Frontal cortex (tissue), 4 donors: ENCODE measurements around the gene PADI1. TPM values are rescaled to one million over a fixed set of nuclear protein-coding genes. Genes with fewer than 3 reads are reported as not detected.

Experiments
- DNase-seq, 2 donors: peaks; one replicate each; pipeline ENCODE4 v3.0.0; 2012; ENCODE audit warnings: low spot score in 2 of 2
- FAIRE-seq: peaks from 2 replicates; lab custom pipeline; 2012; peaks lifted over from hg19 to GRCh38; lab: Jason Lieb, UNC
- total RNA-seq: library from RNA; depleted of rRNA; stranded (reverse); fragments of >200 nt; gene quantifications from one replicate; pipeline ENCODE4 v1.2.3, GENCODE V29; 2014
- donor health status: control.
- donor health status: control.
- donor health status: control.

The PADI1 gene
- total RNA-seq, 1 donor from 2014 or later = not detected

- DNase-seq (no peak), FAIRE-seq (no peak)
Measured at GRCh38 chr1:17181781-17182464, 23.0 kb upstream of the PADI1 start.

DNA sequence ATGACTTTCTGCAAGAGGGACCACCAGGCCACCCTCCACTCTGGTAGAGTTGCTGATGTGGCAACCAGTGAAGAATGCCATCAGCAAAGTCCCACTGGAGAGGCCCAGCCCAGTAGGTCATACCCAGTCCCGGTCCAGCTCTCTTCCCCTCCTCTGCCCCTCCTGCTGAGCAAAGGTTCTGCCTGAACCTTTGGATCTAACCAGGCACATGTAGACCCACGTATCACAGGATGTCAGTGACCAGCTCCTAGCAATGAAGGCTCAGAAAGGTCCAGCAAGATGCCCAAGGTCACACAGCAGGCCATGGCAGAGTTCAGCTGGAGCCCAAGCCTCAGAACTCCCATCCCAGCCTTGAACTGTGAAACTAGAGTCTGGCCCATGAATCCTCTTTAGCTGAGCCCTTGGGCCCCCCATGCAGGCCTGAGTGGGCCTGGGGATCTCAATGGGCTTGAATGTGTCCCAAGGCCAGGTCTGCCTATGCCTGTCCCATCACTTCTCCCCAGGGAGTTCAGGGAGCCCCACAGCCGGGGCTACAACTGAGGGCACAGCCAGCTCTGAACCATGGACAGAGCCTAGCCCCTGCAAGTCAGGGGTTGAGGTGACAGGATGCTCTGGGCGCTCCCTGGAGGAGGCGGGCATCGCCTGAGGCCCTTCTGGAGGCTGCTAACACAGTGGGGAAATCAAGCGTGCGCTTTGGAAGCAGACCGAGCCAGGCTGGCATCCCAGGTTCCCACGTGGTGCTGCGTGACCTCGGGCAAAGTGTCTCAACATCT lies 21.4 kb upstream of the PADI1 start:
- DNase-seq (no peak), FAIRE-seq (no peak)

DNA sequence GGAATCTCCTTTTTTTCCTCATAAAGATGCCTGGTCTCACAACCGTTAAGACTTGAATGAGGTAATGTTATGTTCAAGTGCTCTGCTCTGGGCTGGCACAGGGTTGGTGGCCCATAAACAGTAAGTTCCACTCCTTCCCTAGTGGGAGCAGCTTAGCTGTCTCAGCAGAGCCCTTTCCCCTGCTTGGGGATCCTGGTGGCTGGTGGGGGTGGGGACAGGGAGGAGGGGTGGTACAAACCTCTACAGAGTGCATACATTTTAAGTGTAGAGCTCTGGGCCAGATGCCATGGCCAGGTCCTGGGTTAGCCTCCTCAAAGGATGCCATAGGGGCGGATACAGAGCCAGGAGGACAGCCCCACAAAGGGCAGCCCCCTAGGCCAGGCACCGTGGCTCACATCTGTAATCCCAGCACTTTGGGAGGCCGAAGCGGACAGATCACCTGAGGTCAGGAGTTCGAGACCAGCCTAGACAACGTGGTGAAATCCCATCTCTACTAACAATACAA lies 20.7 kb upstream of the PADI1 start:
- FAIRE-seq (no peak), DNase-seq (no peak)

DNA sequence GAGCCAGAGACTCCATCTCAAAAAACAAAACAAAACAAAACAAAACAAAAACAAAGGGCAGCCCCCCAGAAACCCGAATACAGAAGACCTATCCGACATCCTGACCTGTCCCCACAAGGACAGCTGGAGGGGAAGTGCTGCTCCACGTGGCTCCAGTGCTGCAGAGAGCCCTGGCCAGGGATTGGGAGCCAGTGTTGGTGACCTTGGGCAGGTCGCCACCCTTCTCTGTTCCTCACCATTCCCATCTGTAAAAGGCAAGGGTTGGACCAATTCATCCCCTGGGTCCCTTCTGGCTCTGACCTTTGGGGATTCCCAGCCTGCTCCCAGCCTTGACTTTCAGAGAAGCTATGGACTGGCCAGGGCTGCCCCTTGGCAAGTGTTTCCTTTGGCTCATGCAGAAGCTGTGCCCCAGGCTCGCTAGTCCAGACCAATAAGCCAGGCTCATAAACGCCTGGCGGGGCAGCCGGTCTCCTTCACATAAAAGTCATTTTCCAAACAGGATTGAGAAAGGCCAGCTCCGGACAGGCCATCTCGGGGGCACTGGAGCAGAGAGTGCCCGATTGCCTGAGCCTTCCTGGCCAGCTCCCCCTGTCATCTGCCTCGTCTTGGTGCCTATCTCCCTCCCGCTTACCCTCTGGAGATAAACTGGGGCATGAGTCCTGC lies 20.0 kb upstream of the PADI1 start:
- FAIRE-seq (no peak), DNase-seq (no peak)

DNA sequence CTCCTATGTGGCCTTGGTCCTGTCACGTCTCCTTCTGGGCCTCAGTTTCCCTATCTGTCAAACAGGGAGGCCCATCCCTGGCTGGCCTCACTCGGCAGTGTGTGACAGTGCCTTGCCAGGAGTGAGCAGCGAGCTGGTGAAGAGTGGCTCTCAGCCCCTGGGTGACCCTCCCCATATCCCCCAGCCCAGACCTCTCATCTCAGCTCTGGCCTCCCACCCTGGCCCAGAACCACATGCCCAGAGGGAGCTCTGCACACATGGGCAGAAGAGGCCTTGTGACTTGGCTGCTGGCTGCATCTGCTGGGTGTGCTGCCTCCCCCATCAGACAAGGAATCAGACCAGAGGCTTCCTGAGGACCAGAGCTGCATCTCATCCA lies 19.5 kb upstream of the PADI1 start:
- FAIRE-seq = no peak
- DNase-seq = no peak

DNA sequence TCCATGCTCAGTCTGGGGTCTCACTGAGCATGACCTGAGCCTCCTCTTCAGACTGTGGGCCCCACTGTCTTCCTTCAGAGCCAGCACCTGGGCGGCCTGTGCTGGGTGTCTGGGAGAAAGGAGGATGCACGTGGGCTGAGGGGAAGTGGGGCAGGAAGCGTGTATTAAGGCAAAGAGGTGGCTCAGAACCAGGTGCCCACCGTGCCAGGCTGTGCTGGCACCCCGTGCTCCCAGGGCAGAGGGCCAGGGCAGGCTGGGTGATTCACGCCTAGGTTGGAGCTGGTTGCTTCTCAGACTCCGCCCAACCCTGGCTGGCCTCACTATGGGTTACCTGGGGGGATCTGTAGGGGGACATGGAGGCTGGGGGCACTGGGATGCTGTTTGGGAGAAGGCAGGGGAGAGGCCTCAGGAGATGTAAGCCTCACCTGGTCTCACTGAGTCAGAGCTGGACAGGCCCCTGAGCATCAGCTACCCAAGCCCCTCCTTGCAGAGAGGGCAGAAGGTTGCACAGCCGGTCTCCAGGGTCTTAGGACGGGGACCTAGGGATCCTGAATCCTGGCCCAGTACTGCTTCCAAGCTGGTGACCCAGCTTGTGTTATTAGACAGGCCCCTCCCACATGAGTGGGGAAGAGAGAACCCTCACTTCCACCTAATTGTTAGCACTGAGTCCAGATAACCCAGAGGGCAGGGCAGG lies 18.6 kb upstream of the PADI1 start:
- DNase-seq (no peak), FAIRE-seq (no peak)

GRCh38 chr1:17187051-17187450 lies 17.9 kb upstream of the PADI1 start:
- DNase-seq (no peak), FAIRE-seq (no peak)

DNA sequence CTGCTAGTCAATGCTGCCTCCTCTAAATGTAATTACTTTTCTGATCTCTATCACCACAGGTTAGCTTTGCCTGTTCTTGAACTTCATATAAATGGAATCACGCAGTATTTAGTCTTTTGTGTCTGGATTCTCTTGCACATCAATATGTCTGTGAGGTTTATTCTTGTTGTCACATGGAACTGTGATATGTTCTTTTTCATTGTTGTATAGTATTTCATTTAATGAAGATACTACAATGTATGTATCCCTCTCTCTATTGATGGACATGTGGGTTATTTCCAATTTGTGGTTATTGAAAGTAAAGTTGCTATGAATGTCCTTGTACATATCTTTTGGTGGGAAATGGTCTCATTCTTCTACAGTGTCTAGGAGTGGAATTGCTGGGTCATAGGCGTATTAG lies 16.7 kb upstream of the PADI1 start:
- no peak for DNase-seq
- no peak for FAIRE-seq

DNA sequence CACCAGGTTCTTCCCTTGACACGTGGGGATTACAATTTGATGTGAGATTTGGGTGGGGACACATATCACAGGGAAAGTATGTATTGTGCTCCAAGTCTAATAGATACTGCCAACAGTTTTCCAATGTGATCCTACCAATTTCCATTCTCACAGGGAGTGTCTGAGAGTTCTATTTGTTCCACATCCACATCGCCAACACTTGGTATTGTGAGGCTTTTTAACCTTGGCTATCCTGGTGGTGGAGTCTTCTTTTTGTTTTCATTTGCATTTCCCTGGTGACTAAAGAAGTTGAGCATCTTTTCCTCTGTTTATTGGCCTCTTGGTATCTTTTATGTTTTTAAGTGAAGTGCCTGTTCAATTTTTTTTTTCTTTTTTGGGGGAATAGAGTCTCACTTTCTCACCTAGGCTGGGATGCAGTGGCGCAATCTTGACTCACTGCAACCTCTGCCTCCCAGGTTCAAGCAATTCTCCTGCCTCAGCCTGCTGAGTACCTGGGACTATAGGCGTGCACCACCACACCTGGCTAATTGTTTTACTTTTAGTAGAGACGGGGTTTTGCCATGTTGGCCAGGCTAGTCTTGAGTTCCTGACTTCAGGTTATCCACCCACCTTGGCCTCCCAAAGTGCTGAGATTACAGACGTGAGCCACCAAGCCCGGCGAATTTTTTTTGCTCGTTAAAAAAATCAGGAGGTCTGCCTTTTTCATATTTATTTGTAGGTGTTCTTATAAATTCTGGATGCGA lies 15.9 kb upstream of the PADI1 start:
- FAIRE-seq (no peak), DNase-seq (no peak)

DNA sequence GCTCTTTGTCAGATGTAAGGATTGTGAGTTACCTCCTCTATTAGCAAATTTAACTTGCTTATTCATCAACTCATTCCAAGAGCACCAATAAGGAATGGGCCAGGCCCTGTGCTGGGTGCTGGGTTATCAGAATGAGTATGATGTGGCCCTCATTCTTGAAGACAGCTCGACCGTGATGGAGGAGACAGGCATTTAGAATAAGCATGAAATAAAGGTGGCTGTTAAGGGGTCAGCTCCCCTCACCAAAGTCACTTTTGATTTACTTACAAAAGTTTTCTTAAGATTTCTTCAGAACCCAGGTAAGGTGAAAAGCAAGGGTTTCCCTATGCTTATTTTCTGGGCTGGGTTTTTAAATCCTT lies 15.3 kb upstream of the PADI1 start:
- FAIRE-seq = no peak

GRCh38 chr1:17190010-17190995 lies 14.6 kb upstream of the PADI1 start:
- FAIRE-seq (no peak), DNase-seq (no peak)

More for the DNA sequence above, 15.3 kb upstream of the PADI1 start:
- DNase-seq = no peak

GRCh38 chr1:17191990-17192242 lies 13.0 kb upstream of the PADI1 start:
- FAIRE-seq = no peak
- DNase-seq = no peak

GRCh38 chr1:17192394-17193221 lies 12.3 kb upstream of the PADI1 start:
- FAIRE-seq (no peak), DNase-seq (no peak)

DNA sequence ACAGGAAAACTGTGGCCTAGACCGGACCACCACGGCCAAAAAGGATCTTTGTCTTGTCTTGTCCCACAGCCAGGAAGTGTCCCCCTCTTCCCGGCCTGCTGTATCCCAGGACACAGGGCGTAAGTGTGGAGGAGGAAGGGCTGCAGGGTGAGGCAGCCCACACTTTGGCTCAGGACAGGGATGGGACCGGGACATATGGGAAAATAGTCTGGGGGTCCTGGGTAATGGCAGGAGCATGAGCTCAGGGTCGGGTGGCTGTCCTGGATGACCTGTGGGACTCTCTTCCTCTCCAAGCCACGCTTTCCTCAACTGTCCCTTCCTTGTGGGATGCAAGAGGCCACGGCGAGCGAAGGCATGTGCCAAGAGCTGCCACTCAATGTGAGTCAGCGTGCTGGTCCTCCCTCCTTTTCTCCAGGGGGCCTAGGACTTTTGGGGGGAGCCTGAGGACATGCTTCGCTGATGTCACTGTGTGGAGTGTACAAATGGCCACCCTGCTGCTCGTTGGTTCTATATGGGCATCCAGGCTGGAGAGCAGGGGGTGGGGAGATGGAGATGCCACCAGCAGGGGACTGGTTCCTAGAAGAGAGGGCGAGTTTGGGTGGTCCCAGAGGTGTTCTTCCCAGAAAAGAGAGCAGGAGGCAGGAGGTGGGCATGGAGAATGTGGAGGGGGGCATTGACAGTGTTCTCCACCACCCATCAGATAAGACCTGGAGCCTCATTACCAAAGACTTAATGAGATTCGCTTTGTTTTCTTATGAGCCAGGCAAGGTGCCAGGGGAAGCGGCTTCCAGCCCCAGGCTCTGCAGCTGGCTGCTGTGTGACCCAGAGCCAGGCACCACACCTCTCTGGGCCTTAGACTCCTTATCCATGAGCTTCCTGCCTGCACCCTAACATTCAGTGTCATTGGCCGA lies 11.5 kb upstream of the PADI1 start:
- no peak for DNase-seq
- no peak for FAIRE-seq

- DNase-seq (no peak), FAIRE-seq (no peak)
Measured at GRCh38 chr1:17194133-17194475, 10.8 kb upstream of the PADI1 start.

GRCh38 chr1:17194615-17195528 lies 10.1 kb upstream of the PADI1 start:
- DNase-seq (no peak), FAIRE-seq (no peak)
